Measurements from ENCODE around the gene KCNJ4.
"Not testable (repeated sequence)": the region's sequence is repeated elsewhere in the genome, so short reads cannot be mapped to it uniquely, and the experiment has no call there.

The KCNJ4 gene

GRCh38 chr22:38487946-38488345, 32.9 kb upstream of the KCNJ4 start:
- Histone ChIP-seq H3K9ac (ENCODE audit: low read depth, low read length) (no peak overlapping the region), H3K27ac (ENCODE audit: low read length) (no peak overlapping the region), H3K36me3 (ENCODE audit: insufficient read depth, low read depth, low read length) (peaks cover 99% of the 10 kb centered on the region), H3K9me3 (ENCODE audit: insufficient read depth, low read depth, low read length) (no peaks in the 10 kb centered on the region), H3K27me3 (ENCODE audit: insufficient read depth, low read length) (no peaks in the 10 kb centered on the region), H3K4me3 (ENCODE audit: low read length) (no peak overlapping the region), H3K4me1 (ENCODE audit: insufficient read depth, low read length) (peaks cover 6% of the 10 kb centered on the region)

- Histone ChIP-seq H3K27me3 (ENCODE audit: insufficient read depth, low read length) (no peaks in the 10 kb centered on the region), H3K36me3 (ENCODE audit: insufficient read depth, low read depth, low read length) (peaks cover 99% of the 10 kb centered on the region), H3K9ac (ENCODE audit: low read depth, low read length) (no peak overlapping the region), H3K4me1 (ENCODE audit: insufficient read depth, low read length) (peaks cover 6% of the 10 kb centered on the region), H3K4me3 (ENCODE audit: low read length) (no peak overlapping the region), H3K9me3 (ENCODE audit: insufficient read depth, low read depth, low read length) (no peaks in the 10 kb centered on the region), H3K27ac (ENCODE audit: low read length) (no peak overlapping the region)
Observed at GRCh38 chr22:38485783-38486182, 30.8 kb upstream of the KCNJ4 start.

- peaks cover 90% of the 10 kb centered on the region for H3K36me3 ChIP-seq (ENCODE audit: insufficient read depth, low read depth, low read length)
Observed at GRCh38 chr22:38484244-38484643, 29.2 kb upstream of the KCNJ4 start.

GRCh38 chr22:38482662-38483308, 27.8 kb upstream of the KCNJ4 start:
- Histone ChIP-seq H3K9ac (ENCODE audit: low read depth, low read length) (no peak overlapping the region), H3K4me3 (ENCODE audit: low read length) (no peak overlapping the region), H3K27me3 (ENCODE audit: insufficient read depth, low read length) (no peaks in the 10 kb centered on the region), H3K4me1 (ENCODE audit: insufficient read depth, low read length) (no peaks in the 10 kb centered on the region), H3K9me3 (ENCODE audit: insufficient read depth, low read depth, low read length) (no peaks in the 10 kb centered on the region), H3K27ac (ENCODE audit: low read length) (no peak overlapping the region), H3K36me3 (ENCODE audit: insufficient read depth, low read depth, low read length) (peaks cover 75% of the 10 kb centered on the region)

More at GRCh38 chr22:38484244-38484643, 29.2 kb upstream of the KCNJ4 start:
- no peak overlapping the region for H3K4me3 ChIP-seq (ENCODE audit: low read length)
- no peaks in the 10 kb centered on the region for H3K27me3 ChIP-seq (ENCODE audit: insufficient read depth, low read length)
- no peak overlapping the region for H3K9ac ChIP-seq (ENCODE audit: low read depth, low read length)
- no peaks in the 10 kb centered on the region for H3K4me1 ChIP-seq (ENCODE audit: insufficient read depth, low read length)
- H3K9me3 ChIP-seq (ENCODE audit: insufficient read depth, low read depth, low read length) = no peaks in the 10 kb centered on the region
- no peak overlapping the region for H3K27ac ChIP-seq (ENCODE audit: low read length)

- H3K36me3 ChIP-seq (ENCODE audit: insufficient read depth, low read depth, low read length) = peaks cover 67% of the 10 kb centered on the region
- H3K4me1 ChIP-seq (ENCODE audit: insufficient read depth, low read length) = no peaks in the 10 kb centered on the region
- no peak overlapping the region for H3K4me3 ChIP-seq (ENCODE audit: low read length)
- no peaks in the 10 kb centered on the region for H3K9me3 ChIP-seq (ENCODE audit: insufficient read depth, low read depth, low read length)
- H3K9ac ChIP-seq (ENCODE audit: low read depth, low read length) = no peak overlapping the region
- no peaks in the 10 kb centered on the region for H3K27me3 ChIP-seq (ENCODE audit: insufficient read depth, low read length)
- no peak overlapping the region for H3K27ac ChIP-seq (ENCODE audit: low read length)
Observed at GRCh38 chr22:38481871-38482332, 26.9 kb upstream of the KCNJ4 start.

- H3K4me3 ChIP-seq (ENCODE audit: low read length) = no peak overlapping the region
- H3K36me3 ChIP-seq (ENCODE audit: insufficient read depth, low read depth, low read length) = peaks cover 61% of the 10 kb centered on the region
- no peaks in the 10 kb centered on the region for H3K4me1 ChIP-seq (ENCODE audit: insufficient read depth, low read length)
- H3K27me3 ChIP-seq (ENCODE audit: insufficient read depth, low read length) = no peaks in the 10 kb centered on the region
- H3K9me3 ChIP-seq (ENCODE audit: insufficient read depth, low read depth, low read length) = no peaks in the 10 kb centered on the region
- no peak overlapping the region for H3K27ac ChIP-seq (ENCODE audit: low read length)
- H3K9ac ChIP-seq (ENCODE audit: low read depth, low read length) = no peak overlapping the region
Observed at GRCh38 chr22:38481162-38481870, 26.3 kb upstream of the KCNJ4 start.

- no peaks in the 10 kb centered on the region for H3K4me1 ChIP-seq (ENCODE audit: insufficient read depth, low read length)
- no peaks in the 10 kb centered on the region for H3K9me3 ChIP-seq (ENCODE audit: insufficient read depth, low read depth, low read length)
- H3K27ac ChIP-seq (ENCODE audit: low read length) = no peak overlapping the region
- peaks cover 41% of the 10 kb centered on the region for H3K36me3 ChIP-seq (ENCODE audit: insufficient read depth, low read depth, low read length)
- no peak overlapping the region for H3K9ac ChIP-seq (ENCODE audit: low read depth, low read length)
- no peak overlapping the region for H3K4me3 ChIP-seq (ENCODE audit: low read length)
- H3K27me3 ChIP-seq (ENCODE audit: insufficient read depth, low read length) = no peaks in the 10 kb centered on the region
Observed at GRCh38 chr22:38479096-38479837, 24.3 kb upstream of the KCNJ4 start.

- H3K4me1 ChIP-seq (ENCODE audit: insufficient read depth, low read length) = no peaks in the 10 kb centered on the region
- no peak overlapping the region for H3K9ac ChIP-seq (ENCODE audit: low read depth, low read length)
- H3K36me3 ChIP-seq (ENCODE audit: insufficient read depth, low read depth, low read length) = peaks cover 24% of the 10 kb centered on the region
- H3K9me3 ChIP-seq (ENCODE audit: insufficient read depth, low read depth, low read length) = no peaks in the 10 kb centered on the region
- H3K4me3 ChIP-seq (ENCODE audit: low read length) = no peak overlapping the region
- no peaks in the 10 kb centered on the region for H3K27me3 ChIP-seq (ENCODE audit: insufficient read depth, low read length)
- no peak overlapping the region for H3K27ac ChIP-seq (ENCODE audit: low read length)
Observed at GRCh38 chr22:38477585-38477984, 22.6 kb upstream of the KCNJ4 start.

GRCh38 chr22:38474003-38474607, 19.1 kb upstream of the KCNJ4 start:
- Histone ChIP-seq H3K27me3 (ENCODE audit: insufficient read depth, low read length) (peaks cover under 1% of the 10 kb centered on the region; the same call in 1 of the 2 replicates), H3K9me3 (ENCODE audit: insufficient read depth, low read depth, low read length) (no peaks in the 10 kb centered on the region; the same call in 1 of the 2 replicates), H3K4me3 (ENCODE audit: low read length) (no peak overlapping the region), H3K9ac (ENCODE audit: low read depth, low read length) (no peak overlapping the region), H3K36me3 (ENCODE audit: insufficient read depth, low read depth, low read length) (no peaks in the 10 kb centered on the region), H3K4me1 (ENCODE audit: insufficient read depth, low read length) (no peaks in the 10 kb centered on the region), H3K27ac (ENCODE audit: low read length) (no peak overlapping the region)

GRCh38 chr22:38471237-38471636, 16.2 kb upstream of the KCNJ4 start:
- Histone ChIP-seq H3K27me3 (ENCODE audit: insufficient read depth, low read length) (peaks cover 29% of the 10 kb centered on the region), H3K36me3 (ENCODE audit: insufficient read depth, low read depth, low read length) (no peaks in the 10 kb centered on the region), H3K9ac (ENCODE audit: low read depth, low read length) (no peak overlapping the region), H3K27ac (ENCODE audit: low read length) (no peak overlapping the region), H3K4me3 (ENCODE audit: low read length) (no peak overlapping the region), H3K9me3 (ENCODE audit: insufficient read depth, low read depth, low read length) (no peaks in the 10 kb centered on the region; the same call in 1 of the 2 replicates), H3K4me1 (ENCODE audit: insufficient read depth, low read length) (no peaks in the 10 kb centered on the region)

GRCh38 chr22:38470179-38470578, 15.2 kb upstream of the KCNJ4 start:
- H3K4me3 ChIP-seq (ENCODE audit: low read length) = not testable (repeated sequence)

More at GRCh38 chr22:38470179-38470578, 15.2 kb upstream of the KCNJ4 start:
- not testable (repeated sequence) for H3K36me3 ChIP-seq (ENCODE audit: insufficient read depth, low read depth, low read length); H3K9ac ChIP-seq (ENCODE audit: low read depth, low read length); H3K9me3 ChIP-seq (ENCODE audit: insufficient read depth, low read depth, low read length); H3K27ac ChIP-seq (ENCODE audit: low read length); H3K4me1 ChIP-seq (ENCODE audit: insufficient read depth, low read length)
- peaks cover 39% of the 10 kb centered on the region for H3K27me3 ChIP-seq (ENCODE audit: insufficient read depth, low read length)
